H1 (cell line): ENCODE data around the gene ARFRP1. TPM values are rescaled to one million over a fixed set of nuclear protein-coding genes. Genes with fewer than 3 reads are reported as not detected.

Source experiments
- CTCF ChIA-PET: fragments of 300-600 bp; sonication (Branson Sonifier 250); formaldehyde crosslinking; loops from one replicate; lab custom pipeline; 2021; ENCODE audit not compliant: partially characterized antibody; lab: Charles Lee
- POLR2A ChIA-PET: fragments of 300-600 bp; sonication (Branson Sonifier 250); formaldehyde crosslinking; loops from one replicate; lab custom pipeline; 2021; ENCODE audit warnings: inconsistent platforms; ENCODE audit not compliant: partially characterized antibody; lab: Charles Lee
- DNase-seq, 2 experiments: peaks; one replicate each; pipeline versions ENCODE4 v3.0.0 to v3.0.0-alpha.2; 2010 to 2022; ENCODE audit warnings: low spot score in 2 of 2, low read depth in 1 of 2, mixed read lengths in 1 of 2
- FAIRE-seq: peaks from 2 replicates; lab custom pipeline; 2011; peaks lifted over from hg19 to GRCh38; lab: Jason Lieb, UNC
- H2AFZ ChIP-seq: 2 replicates; pipeline ENCODE4 v1.8.1; 2012; ENCODE audit warnings: low read length, inconsistent platforms
- H2AK5ac ChIP-seq: 2 replicates; pipeline ENCODE4 v1.6.1; 2013; ENCODE audit warnings: low read depth, low read length
- H2BK120ac ChIP-seq: replicated peaks from 2 replicates; pipeline ENCODE3; 2013; ENCODE audit warnings: low read depth, low read length, inconsistent platforms
- H2BK12ac ChIP-seq: 2 replicates; pipeline ENCODE4 v1.6.1; 2013; ENCODE audit warnings: low read depth, low read length
- H2BK15ac ChIP-seq: 2 replicates; pipeline ENCODE4 v1.6.1; 2013; ENCODE audit warnings: low read length
- H2BK20ac ChIP-seq: 2 replicates; pipeline ENCODE4 v1.6.1; 2013; ENCODE audit warnings: low read length
- H2BK5ac ChIP-seq: 2 replicates; pipeline ENCODE4 v1.6.1; 2013; ENCODE audit warnings: low read depth, low read length
- H3K14ac ChIP-seq: 2 replicates; pipeline ENCODE4 v1.6.1; 2013; ENCODE audit warnings: inconsistent platforms; ENCODE audit not compliant: insufficient read length
- H3K18ac ChIP-seq: 2 replicates; pipeline ENCODE4 v1.6.1; 2013; ENCODE audit warnings: low read length; ENCODE audit errors: extremely low read depth
- H3K23ac ChIP-seq: 2 replicates; pipeline ENCODE4 v1.6.1; 2013; ENCODE audit warnings: inconsistent platforms; ENCODE audit not compliant: insufficient read length
- H3K23me2 ChIP-seq: 2 replicates; pipeline ENCODE4 v1.6.1; 2013; ENCODE audit warnings: low read depth, low read length
- H3K27ac ChIP-seq: 2 replicates; pipeline ENCODE4 v1.6.1; 2011; ENCODE audit warnings: low read depth, low read length, inconsistent platforms
- H3K27me3 ChIP-seq, 4 experiments: replicated peaks in 1 of 4; 1 replicate in 1 of 4; 2 replicates in 3 of 4; pipeline versions ENCODE4 v1.6.1 to v1.8.1; 2011 to 2013; ENCODE audit warnings: low read length in 3 of 4, mild to moderate bottlenecking in 3 of 4, inconsistent platforms in 2 of 4, mixed read lengths in 2 of 4, moderate library complexity in 1 of 4; ENCODE audit not compliant: control insufficient read depth in 3 of 4, insufficient read depth in 3 of 4; ENCODE audit errors: extremely low read depth in 1 of 4
- H3K36me3 ChIP-seq, 4 experiments: 2 replicates each; pipeline versions ENCODE4 v1.6.1 to v1.8.1; 2011 to 2013; ENCODE audit warnings: mild to moderate bottlenecking in 4 of 4, low read length in 3 of 4, moderate library complexity in 2 of 4, control low read depth in 1 of 4, inconsistent platforms in 1 of 4; ENCODE audit not compliant: insufficient read depth in 4 of 4, control insufficient read depth in 2 of 4
- H3K4ac ChIP-seq: replicated peaks from 2 replicates; pipeline ENCODE3; 2013; ENCODE audit warnings: low read length, low read depth, mixed read lengths, inconsistent platforms; ENCODE audit not compliant: insufficient read length
- H3K4me1 ChIP-seq, 4 experiments: replicated peaks in 1 of 4; 1 replicate in 1 of 4; 2 replicates in 3 of 4; pipeline versions ENCODE4 v1.6.1 to v1.8.1; 2011 to 2013; ENCODE audit warnings: low read length in 3 of 4, inconsistent platforms in 2 of 4, mixed read lengths in 1 of 4; ENCODE audit not compliant: insufficient read depth in 4 of 4, control insufficient read depth in 3 of 4
- H3K4me2 ChIP-seq, 2 experiments: 2 replicates each; pipeline versions ENCODE4 v1.6.1 to v1.8.1; 2011 to 2013; ENCODE audit warnings: low read depth in 2 of 2, low read length in 2 of 2, control low read depth in 1 of 2, inconsistent platforms in 1 of 2, mild to moderate bottlenecking in 1 of 2; ENCODE audit not compliant: insufficient read depth in 1 of 2
- H3K4me3 ChIP-seq, 4 experiments: fragments of 200-600, 300-600 bp in 1 of 4; sonication (generic), shearing (Covaris generic), sonication (Bioruptor Twin) in 1 of 4; 2 replicates each; pipeline versions ENCODE4 v1.5.1 to v1.8.1; 2011 to 2016; ENCODE audit warnings: low read length in 4 of 4, low read depth in 3 of 4, control low read depth in 2 of 4, inconsistent platforms in 2 of 4, mild to moderate bottlenecking in 2 of 4, mixed read lengths in 1 of 4, moderate library complexity in 1 of 4; ENCODE audit not compliant: insufficient read depth in 2 of 4; ENCODE audit errors: extremely low read depth in 1 of 4
- H3K56ac ChIP-seq: replicated peaks from 2 replicates; pipeline ENCODE3; 2013; ENCODE audit warnings: low read depth, mild to moderate bottlenecking, mixed read lengths, low read length, inconsistent platforms; ENCODE audit not compliant: insufficient read length
- H3K79me1 ChIP-seq: 2 replicates; pipeline ENCODE4 v1.6.1; 2013; ENCODE audit warnings: low read depth, low read length, control low read depth
- H3K79me2 ChIP-seq, 2 experiments: 2 replicates each; pipeline versions ENCODE4 v1.6.1 to v1.8.1; 2012 to 2013; ENCODE audit warnings: low read length in 2 of 2, mild to moderate bottlenecking in 2 of 2, inconsistent platforms in 1 of 2; ENCODE audit not compliant: insufficient read depth in 2 of 2, control insufficient read depth in 1 of 2
- H3K9ac ChIP-seq, 4 experiments: replicated peaks in 1 of 4; 1 replicate in 1 of 4; 2 replicates in 3 of 4; pipeline versions ENCODE4 v1.6.1 to v1.8.1; 2011 to 2013; ENCODE audit warnings: low read depth in 3 of 4, low read length in 3 of 4, control low read depth in 2 of 4, mild to moderate bottlenecking in 2 of 4, moderate library complexity in 2 of 4, inconsistent platforms in 1 of 4; ENCODE audit errors: extremely low read depth in 1 of 4
- H3K9me3 ChIP-seq, 2 experiments: 2 replicates each; pipeline versions ENCODE4 v1.6.1 to v1.8.1; 2012 to 2013; ENCODE audit warnings: mild to moderate bottlenecking in 2 of 2, moderate library complexity in 2 of 2, control low read depth in 1 of 2, inconsistent platforms in 1 of 2, low read depth in 1 of 2, low read length in 1 of 2, mixed read lengths in 1 of 2; ENCODE audit not compliant: insufficient read depth in 2 of 2
- H4K20me1 ChIP-seq, 2 experiments: replicated peaks in 1 of 2; 2 replicates each; pipeline versions ENCODE3 to v1.8.1; 2011 to 2013; ENCODE audit warnings: inconsistent platforms in 2 of 2, low read length in 2 of 2, mild to moderate bottlenecking in 1 of 2; ENCODE audit not compliant: insufficient read depth in 2 of 2, control insufficient read depth in 1 of 2
- H4K5ac ChIP-seq: 2 replicates; pipeline ENCODE4 v1.6.1; 2013; ENCODE audit warnings: low read length, low read depth, mixed read lengths, inconsistent platforms; ENCODE audit not compliant: insufficient read length
- H4K8ac ChIP-seq: 2 replicates; pipeline ENCODE4 v1.8.0; 2013; ENCODE audit warnings: mild to moderate bottlenecking, moderate library complexity, low read length, inconsistent platforms; ENCODE audit not compliant: insufficient read depth; ENCODE audit errors: extremely low read depth
- H4K91ac ChIP-seq: replicated peaks from 2 replicates; pipeline ENCODE3; 2013; ENCODE audit warnings: low read length, mixed read lengths, inconsistent platforms; ENCODE audit not compliant: insufficient read length
- CEBPB ChIP-seq: IDR thresholded peaks from 2 replicates; pipeline ENCODE4 v1.6.1; 2012; ENCODE audit warnings: low read depth, low read length
- E2F6 ChIP-seq: IDR thresholded peaks from 2 replicates; pipeline ENCODE4 v1.6.1; 2012; ENCODE audit warnings: inconsistent platforms
- EP300 ChIP-seq, 2 experiments: IDR thresholded peaks; 1 replicate in 1 of 2; 2 replicates in 1 of 2; pipeline ENCODE4 v1.6.1; 2011 to 2012; ENCODE audit warnings: low read depth in 2 of 2, low read length in 2 of 2, mild to moderate bottlenecking in 2 of 2, borderline replicate concordance in 1 of 2, inconsistent platforms in 1 of 2, moderate library complexity in 1 of 2
- GABPA ChIP-seq: IDR thresholded peaks from 2 replicates; pipeline ENCODE4 v1.6.1; 2011; ENCODE audit warnings: mild to moderate bottlenecking, low read length, moderate library complexity, borderline replicate concordance; ENCODE audit not compliant: insufficient read depth
- MAFK ChIP-seq: IDR thresholded peaks from 2 replicates; pipeline ENCODE4 v1.6.1; 2012; ENCODE audit warnings: low read depth, mild to moderate bottlenecking, improper control_type of control experiment, low read length
- MAX ChIP-seq: IDR thresholded peaks from 2 replicates; pipeline ENCODE4 v1.6.1; 2012; ENCODE audit warnings: inconsistent platforms
- POLR2AphosphoS5 ChIP-seq: IDR thresholded peaks from 2 replicates; pipeline ENCODE4 v1.6.1; 2011; ENCODE audit warnings: low read depth, low read length
- RNF2 ChIP-seq: fragments of 200-900, 300-1000 bp; sonication (generic); IDR thresholded peaks from 2 replicates; pipeline ENCODE4 v1.7.1; 2016; ENCODE audit warnings: borderline replicate concordance, low read depth, mild to moderate bottlenecking, antibody characterized with exemption, low read length; ENCODE audit not compliant: poor library complexity, severe bottlenecking; ENCODE audit errors: missing control alignments
- YY1 ChIP-seq: IDR thresholded peaks from 2 replicates; pipeline ENCODE4 v1.6.1; 2011; ENCODE audit warnings: low read depth, mild to moderate bottlenecking, low read length
- WGBS, 2 experiments: shearing (Covaris generic) in 1 of 2; methylation state at CpG; one replicate each; pipeline versions ENCODE4 v1.1.6 to v1.1.7; 2013 to 2015; ENCODE audit warnings: low lambda C conversion rate in 2 of 2, mixed read lengths in 2 of 2, inconsistent platforms in 1 of 2, low coverage in 1 of 2, missing lambda C conversion rate in 1 of 2; ENCODE audit not compliant: insufficient replicate concordance in 2 of 2, insufficient coverage in 1 of 2, insufficient read length in 1 of 2; ENCODE audit errors: extremely low coverage in 1 of 2, missing lambda C conversion rate in 1 of 2; 5-methylcytosine and 5-hydroxymethylcytosine counted together
- polyA plus RNA-seq, 7 experiments: library from polyadenylated mRNA; depleted of rRNA in 3 of 7; stranded (reverse) in 5 of 7; unstranded in 2 of 7; fragments of >200 nt in 5 of 7; fragments of 200-250 nt in 2 of 7; gene quantifications; 1 replicate in 5 of 7; 2 replicates in 1 of 7; 4 replicates in 1 of 7; pipeline versions ENCODE4 v1.2.1 to v1.2.3, GENCODE V29; 2011 to 2013; ENCODE audit warnings: missing spikeins in 2 of 7, mixed read lengths in 2 of 7
- total RNA-seq: library from RNA; stranded (reverse); fragmentation: NEBNext Ultra II Directional; extraction: Animal tissue kit (Norgen Biotek cat#: 25700); gene quantifications from 2 replicates; pipeline ENCODE4 v1.2.1, GENCODE V29; 2021
- TF ChIP-seq, protein P1 (sequence below): IDR thresholded peaks from 2 replicates; pipeline ENCODE4 v1.6.1; 2011; ENCODE audit warnings: low read length, improper control_type of control experiment

ARFRP1 gene
- total and polyA plus RNA-seq, 2 of the 8 experiments (the other 6 are each of a cell fraction or from before 2014, with no cell fraction given), result 12.9 to 22.9 TPM

- H3K36me3 ChIP-seq, result peaks cover 0 to 21% (median 6%) of the 10 kb centered on the region in 4 experiments; a peak in 5 of 8 replicates
- no peak overlapping the region for H2BK20ac ChIP-seq
- no peak overlapping the region for H3K18ac ChIP-seq
- no peak overlapping the region for H3K56ac ChIP-seq
- no peak overlapping the region for H3K14ac ChIP-seq
- H3K79me1 ChIP-seq, result peaks cover 8% of the 10 kb centered on the region
- peaks cover 0 to 20% (median 11%) of the 10 kb centered on the region in 4 experiments; a peak in 6 of 7 replicates for H3K4me1 ChIP-seq
- H4K91ac ChIP-seq, result no peak overlapping the region
- no peak overlapping the region for H3K9ac ChIP-seq
- H2AFZ ChIP-seq, result no peak overlapping the region
- peak overlapping the region; percentile 25 to 68 (median 30); a peak in 7 of 8 replicates for H3K4me3 ChIP-seq
- WGBS, 2 experiments, result 0% methylated on average over 12 of the region's 26 CpGs; no CpG with 5 or more reads in 1 of the 2 experiments
- FAIRE-seq, result no peak
- H2BK5ac ChIP-seq, result no peak overlapping the region
- H3K79me2 ChIP-seq, result peaks cover 0 to 4% of the 10 kb centered on the region in 2 experiments; a peak in 1 of 4 replicates
- no peaks in the 10 kb centered on the region; a peak in 1 of 4 replicates for H3K9me3 ChIP-seq
- H3K23ac ChIP-seq, result no peak overlapping the region
- ChIA-PET POLR2A (interaction anchor here (0.9 to 3.0 kb wide), 15 partner anchors 10 to 243 kb away, joined by 3 to 16 read pairs (median 5); partner anchors contain the start of genes ARFRP1 and ZGPAT), CTCF (interaction anchor here (0.7 to 2.6 kb wide), 6 partner anchors 11 to 203 kb away, joined by 3 to 7 read pairs (median 4); partner anchors contain the start of gene PTK6)
- peak in 1 of 2 experiments; percentile 57 for DNase-seq
- peaks cover 4 to 31% of the 10 kb centered on the region in 2 experiments for H4K20me1 ChIP-seq
- H3K27ac ChIP-seq, result no peak overlapping the region
- H3K4ac ChIP-seq, result no peak overlapping the region
- no peak overlapping the region for H2BK12ac ChIP-seq
- H2BK120ac ChIP-seq, result no peak overlapping the region
- peaks cover 0 to 12% (median 8%) of the 10 kb centered on the region in 4 experiments; a peak in 4 of 7 replicates for H3K27me3 ChIP-seq
- H4K5ac ChIP-seq, result no peak overlapping the region
- peak overlapping the region; percentile 71 to 95 for H3K4me2 ChIP-seq
- H4K8ac ChIP-seq, result no peak overlapping the region; the same call in 1 of the 2 replicates
- no peak overlapping the region for H2AK5ac ChIP-seq
- H2BK15ac ChIP-seq, result no peak overlapping the region
- peaks cover 15% of the 10 kb centered on the region for H3K23me2 ChIP-seq
- no peak for TF ChIP-seq MAFK
- TF ChIP-seq E2F6, result peak; percentile 90
- TF ChIP-seq, protein P1, sequence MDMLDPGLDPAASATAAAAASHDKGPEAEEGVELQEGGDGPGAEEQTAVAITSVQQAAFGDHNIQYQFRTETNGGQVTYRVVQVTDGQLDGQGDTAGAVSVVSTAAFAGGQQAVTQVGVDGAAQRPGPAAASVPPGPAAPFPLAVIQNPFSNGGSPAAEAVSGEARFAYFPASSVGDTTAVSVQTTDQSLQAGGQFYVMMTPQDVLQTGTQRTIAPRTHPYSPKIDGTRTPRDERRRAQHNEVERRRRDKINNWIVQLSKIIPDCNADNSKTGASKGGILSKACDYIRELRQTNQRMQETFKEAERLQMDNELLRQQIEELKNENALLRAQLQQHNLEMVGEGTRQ, result no peak
- peak; percentile 85 for TF ChIP-seq MAX
- TF ChIP-seq GABPA, result no peak
- no peak for TF ChIP-seq CEBPB
- TF ChIP-seq RNF2, result no peak
- peak; percentile 32; the same call in 1 of the 2 replicates for TF ChIP-seq POLR2AphosphoS5
- 0 out of 2 replicates have a peak, but pooled peaks have one; percentile 12 for TF ChIP-seq YY1
- TF ChIP-seq EP300 (IDR thresholded peaks at IDR 0.05; ENCODE audit: borderline replicate concordance in 1 of 2, low read depth in 2 of 2, low read length in 2 of 2), result no peak
Observed at GRCh38 chr20:63737695-63737944, 29.8 kb upstream of the ARFRP1 start.
